ENCODE data around the gene KIFC3. TPM values are rescaled to one million over a fixed set of nuclear protein-coding genes. Genes with fewer than 3 reads are reported as not detected.

Gene KIFC3
- total and polyA plus RNA-seq, 2 of the 8 experiments (the other 6 are each of a cell fraction or from before 2014, with no cell fraction given), result 2.1 to 7.1 TPM

DNA sequence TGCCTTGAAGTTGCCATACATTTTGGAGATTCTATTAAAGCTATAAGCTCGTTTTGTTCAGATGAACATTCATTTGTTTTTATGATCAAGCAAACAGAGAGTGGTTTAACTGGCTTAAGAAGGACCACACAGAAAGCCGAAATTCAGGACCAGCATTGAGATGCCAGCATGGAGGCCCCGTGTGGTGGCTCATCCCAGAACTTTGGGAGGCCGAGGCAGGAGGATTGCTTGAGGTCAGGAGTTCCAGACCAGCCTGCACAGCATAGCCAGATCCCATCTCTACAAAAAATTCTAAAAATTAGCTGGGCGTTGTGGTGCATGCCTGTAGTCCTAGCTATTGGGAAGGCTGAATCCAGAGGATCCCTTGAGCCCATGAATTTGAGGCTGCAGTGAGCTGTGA lies 45.9 kb upstream of the KIFC3 start (continued):
- TF ChIP-seq TAF7 (optimal IDR thresholded peaks at IDR 0.05; ENCODE audit: borderline replicate concordance, low read depth, low read length) (no peak), KDM5A (IDR thresholded peaks at IDR 0.05; ENCODE audit: low read length) (no peak)
- TF ChIP-seq, protein P1, sequence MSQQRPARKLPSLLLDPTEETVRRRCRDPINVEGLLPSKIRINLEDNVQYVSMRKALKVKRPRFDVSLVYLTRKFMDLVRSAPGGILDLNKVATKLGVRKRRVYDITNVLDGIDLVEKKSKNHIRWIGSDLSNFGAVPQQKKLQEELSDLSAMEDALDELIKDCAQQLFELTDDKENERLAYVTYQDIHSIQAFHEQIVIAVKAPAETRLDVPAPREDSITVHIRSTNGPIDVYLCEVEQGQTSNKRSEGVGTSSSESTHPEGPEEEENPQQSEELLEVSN (IDR thresholded peaks at IDR 0.05), result no peak
